GM18861 (cell line): ENCODE results near the gene DSG2.
A peak's percentile ranks its signal among the peaks of the same experiment; 100 is the strongest.

Experiments used
- ATAC-seq: cut with Tn5 transposase; IDR thresholded peaks from one replicate; pipeline ENCODE4 v1.9.1; 2021; ENCODE audit not compliant: unreplicated experiment

Gene DSG2

GRCh38 chr18:31554776-31555175 lies 56.8 kb downstream of the DSG2 start:
- ATAC-seq, result no peak

GRCh38 chr18:31555971-31556747 lies 58.2 kb downstream of the DSG2 start:
- ATAC-seq, result peak; percentile 75

- no peak for ATAC-seq
Observed at GRCh38 chr18:31557446-31557845, 59.5 kb downstream of the DSG2 start.

GRCh38 chr18:31558567-31558966 lies 60.6 kb downstream of the DSG2 start:
- ATAC-seq, result no peak

- no peak for ATAC-seq
Observed at GRCh38 chr18:31562726-31563125, 64.7 kb downstream of the DSG2 start.

GRCh38 chr18:31563778-31564177 lies 65.8 kb downstream of the DSG2 start:
- no peak for ATAC-seq

- no peak for ATAC-seq
Observed at GRCh38 chr18:31565345-31565744, 67.4 kb downstream of the DSG2 start.

GRCh38 chr18:31565782-31566512 lies 68.0 kb downstream of the DSG2 start:
- ATAC-seq, result no peak

- no peak for ATAC-seq
Observed at GRCh38 chr18:31566576-31567306, 68.8 kb downstream of the DSG2 start.

GRCh38 chr18:31572368-31572767 lies 74.4 kb downstream of the DSG2 start:
- ATAC-seq, result no peak

GRCh38 chr18:31573051-31573450 lies 75.1 kb downstream of the DSG2 start:
- no peak for ATAC-seq

- no peak for ATAC-seq
Observed at GRCh38 chr18:31574359-31574758, 76.4 kb downstream of the DSG2 start.

GRCh38 chr18:31575515-31576257 lies 77.7 kb downstream of the DSG2 start:
- ATAC-seq, result no peak

- ATAC-seq, result peak; percentile 49
Observed at GRCh38 chr18:31576670-31577069, 78.7 kb downstream of the DSG2 start.

GRCh38 chr18:31577195-31577594 lies 79.2 kb downstream of the DSG2 start:
- ATAC-seq, result no peak

- no peak for ATAC-seq
Observed at GRCh38 chr18:31578126-31578525, 80.1 kb downstream of the DSG2 start.

- ATAC-seq, result no peak
Observed at GRCh38 chr18:31579375-31579774, 81.4 kb downstream of the DSG2 start.

GRCh38 chr18:31581498-31582197 lies 83.7 kb downstream of the DSG2 start:
- ATAC-seq, result no peak

- ATAC-seq, result no peak
Observed at GRCh38 chr18:31583185-31583854, 85.3 kb downstream of the DSG2 start.

GRCh38 chr18:31585991-31586390 lies 88.0 kb downstream of the DSG2 start:
- ATAC-seq, result no peak
